NCI-H345 (cell line): ENCODE measurements around the gene CD101.
A peak's percentile ranks its signal among the peaks of the same experiment; 100 is the strongest.

ENCODE experiments used
- DNase-seq: peaks from one replicate; lab custom pipeline; 2025; lab: John Stamatoyannopoulos, UW

Gene CD101

GRCh38 chr1:117051224-117052064, 49.9 kb downstream of the CD101 start:
- no peak for DNase-seq

- no peak for DNase-seq
These were observed 52.5 kb downstream of the CD101 start for GRCh38 chr1:117054068-117054467.

- no peak for DNase-seq
These were observed 57.2 kb downstream of the CD101 start for GRCh38 chr1:117058810-117059209.

GRCh38 chr1:117059334-117059677, 57.7 kb downstream of the CD101 start:
- peak; percentile 64 for DNase-seq

GRCh38 chr1:117059678-117060440, 58.3 kb downstream of the CD101 start, which contains the start of gene TTF2:
TTF2 (plus strand) TSS chr1:117060326; CDS start chr1:117060347, 21 bp downstream.
- peak; percentile 99 for DNase-seq

GRCh38 chr1:117060441-117061317, 59.1 kb downstream of the CD101 start:
- DNase-seq: peak; percentile 37

- no peak for DNase-seq
These were observed 60.4 kb downstream of the CD101 start for GRCh38 chr1:117061986-117062415.

- no peak for DNase-seq
These were observed 64.8 kb downstream of the CD101 start for GRCh38 chr1:117066367-117066766.

- DNase-seq: peak; percentile 14
These were observed 66.2 kb downstream of the CD101 start for GRCh38 chr1:117067533-117068370.

- no peak for DNase-seq
These were observed 67.0 kb downstream of the CD101 start for GRCh38 chr1:117068580-117068979.

- no peak for DNase-seq
These were observed 67.8 kb downstream of the CD101 start for GRCh38 chr1:117069220-117069844.

GRCh38 chr1:117070124-117070523, 68.6 kb downstream of the CD101 start:
- DNase-seq: no peak

GRCh38 chr1:117076648-117077047, 75.1 kb downstream of the CD101 start:
- no peak for DNase-seq

- no peak for DNase-seq
These were observed 75.7 kb downstream of the CD101 start for GRCh38 chr1:117077267-117077666.

- DNase-seq: no peak
These were observed 78.2 kb downstream of the CD101 start for GRCh38 chr1:117079737-117080136.

GRCh38 chr1:117084231-117084630, 82.7 kb downstream of the CD101 start:
- DNase-seq: no peak
